SK-N-SH (cell line): ENCODE data around the gene SLC37A1. TPM values are rescaled to one million over a fixed set of nuclear protein-coding genes. Genes with fewer than 3 reads are reported as not detected.
A peak's percentile ranks its signal among the peaks of the same experiment; 100 is the strongest.

ENCODE experiments used
- CTCF ChIA-PET: fragments of 300-600, 350-600 bp; formaldehyde crosslinking; extraction: SDS; loops from one replicate; lab custom pipeline; 2021; lab: Yijun Ruan, JAX
- POLR2A ChIA-PET: fragments of 350-600 bp; sonication (Branson Sonifier 250); formaldehyde crosslinking; extraction: SDS; loops from one replicate; lab custom pipeline; 2020; ENCODE audit warnings: antibody characterized with exemption, inconsistent platforms; lab: Yijun Ruan, JAX
- DNase-seq: peaks from one replicate; pipeline ENCODE4 v3.0.0; 2012
- H2AFZ ChIP-seq: fragments of 200-600 bp; sonication (generic); 2 replicates; pipeline ENCODE4 v1.8.1; 2016; ENCODE audit warnings: antibody characterized with exemption, mild to moderate bottlenecking, low read depth
- H3F3A ChIP-seq: fragments of 200-600 bp; sonication (generic); replicated peaks from 2 replicates; pipeline ENCODE3; 2016; ENCODE audit warnings: antibody characterized with exemption, mild to moderate bottlenecking; ENCODE audit not compliant: insufficient read depth
- H3K27ac ChIP-seq, 2 experiments: fragments of 200-500 bp in 1 of 2; fragments of 200-600 bp in 1 of 2; sonication (Bioruptor generic) in 1 of 2; sonication (generic), shearing (Covaris generic) in 1 of 2; 2 replicates each; pipeline versions ENCODE4 v1.5.1 to v1.6.1; 2014 to 2016; ENCODE audit warnings: low read depth in 2 of 2, inconsistent platforms in 1 of 2, low read length in 1 of 2, mild to moderate bottlenecking in 1 of 2, mixed read lengths in 1 of 2
- H3K27me3 ChIP-seq: fragments of 200-600 bp; sonication (generic), shearing (Covaris generic); 2 replicates; pipeline ENCODE4 v1.6.1; 2016; ENCODE audit warnings: mixed run types; ENCODE audit not compliant: insufficient read depth
- H3K36me3 ChIP-seq, 2 experiments: fragments of 200-500 bp in 1 of 2; fragments of 200-600 bp in 1 of 2; sonication (Bioruptor generic) in 1 of 2; sonication (generic) in 1 of 2; replicated peaks in 1 of 2; 2 replicates each; pipeline versions ENCODE3 to v1.5.1; 2014 to 2016; ENCODE audit warnings: low read length in 1 of 2, mild to moderate bottlenecking in 1 of 2; ENCODE audit not compliant: insufficient read depth in 2 of 2, control insufficient read depth in 1 of 2
- H3K4me1 ChIP-seq, 2 experiments: fragments of 200-500 bp in 1 of 2; fragments of 200-600 bp in 1 of 2; sonication (Bioruptor generic) in 1 of 2; sonication (generic), shearing (Covaris generic) in 1 of 2; 2 replicates each; pipeline versions ENCODE4 v1.5.1 to v1.6.1; 2014 to 2016; ENCODE audit warnings: low read depth in 1 of 2, low read length in 1 of 2, mixed run types in 1 of 2; ENCODE audit not compliant: insufficient read depth in 2 of 2, control insufficient read depth in 1 of 2
- H3K4me2 ChIP-seq: fragments of 200-600 bp; sonication (generic), shearing (Covaris generic); 2 replicates; pipeline ENCODE4 v1.6.1; 2017; ENCODE audit warnings: mixed run types
- H3K4me3 ChIP-seq, 2 experiments: fragments of 200-500 bp in 1 of 2; fragments of 200-600 bp in 1 of 2; sonication (Bioruptor generic) in 1 of 2; sonication (generic), shearing (Covaris generic) in 1 of 2; 2 replicates each; pipeline versions ENCODE4 v1.5.1 to v1.8.1; 2014 to 2016; ENCODE audit warnings: low read depth in 2 of 2, inconsistent platforms in 1 of 2, low read length in 1 of 2, mild to moderate bottlenecking in 1 of 2, mixed read lengths in 1 of 2, moderate library complexity in 1 of 2
- H3K79me2 ChIP-seq: fragments of 200-600 bp; sonication (generic); 2 replicates; pipeline ENCODE4 v1.8.1; 2017; ENCODE audit warnings: mild to moderate bottlenecking; ENCODE audit not compliant: insufficient read depth
- H3K9ac ChIP-seq: fragments of 200-600 bp; sonication (generic); 2 replicates; pipeline ENCODE4 v1.6.1; 2017; ENCODE audit warnings: mixed run types
- H3K9me2 ChIP-seq: fragments of 200-600 bp; sonication (generic); 2 replicates; pipeline ENCODE4 v1.6.1; 2017; ENCODE audit warnings: mixed run types
- H3K9me3 ChIP-seq: fragments of 200-600 bp; sonication (generic); 2 replicates; pipeline ENCODE4 v1.6.1; 2017; ENCODE audit warnings: mixed run types, mild to moderate bottlenecking, moderate library complexity
- H4K20me1 ChIP-seq: fragments of 200-600 bp; sonication (generic); 2 replicates; pipeline ENCODE4 v1.6.1; 2017; ENCODE audit warnings: mild to moderate bottlenecking, mixed run types; ENCODE audit not compliant: insufficient read depth
- EZH2phosphoT487 ChIP-seq: fragments of 200-600 bp; sonication (generic); IDR thresholded peaks from 2 replicates; pipeline ENCODE4 v1.6.1; 2017; ENCODE audit warnings: low read depth, mixed run types, mild to moderate bottlenecking, antibody characterized with exemption, moderate library complexity, borderline replicate concordance
- FOSL2 ChIP-seq: IDR thresholded peaks from 2 replicates; pipeline ENCODE4 v1.4.0; 2012; ENCODE audit warnings: low read depth, mild to moderate bottlenecking, moderate library complexity, borderline replicate concordance
- MXI1 ChIP-seq: IDR thresholded peaks from 2 replicates; pipeline ENCODE4 v1.6.1; 2012; ENCODE audit warnings: mild to moderate bottlenecking, low read depth, low read length, improper control_type of control experiment
- POLR2AphosphoS5 ChIP-seq: IDR thresholded peaks from 2 replicates; pipeline ENCODE4 v1.6.1; 2012; ENCODE audit warnings: low read depth, low read length
- RAD21 ChIP-seq: IDR thresholded peaks from 2 replicates; pipeline ENCODE4 v1.6.1; 2012; ENCODE audit warnings: mild to moderate bottlenecking, low read length
- RCOR1 ChIP-seq: fragments of 150-350 bp; IDR thresholded peaks from 2 replicates; pipeline ENCODE4 v1.6.1; 2017; ENCODE audit warnings: antibody characterized with exemption, low read length
- SMC3 ChIP-seq: IDR thresholded peaks from 2 replicates; pipeline ENCODE4 v1.6.1; 2012; ENCODE audit warnings: low read depth, low read length, improper control_type of control experiment
- TEAD4 ChIP-seq: IDR thresholded peaks from 2 replicates; pipeline ENCODE4 v1.4.0; 2012; ENCODE audit warnings: mild to moderate bottlenecking, borderline replicate concordance; ENCODE audit not compliant: insufficient read depth
- WGBS: methylation state at CpG from one replicate; pipeline ENCODE4 v1.1.6; 2017; ENCODE audit warnings: low lambda C conversion rate; 5-methylcytosine and 5-hydroxymethylcytosine counted together
- polyA plus RNA-seq, 3 experiments: library from polyadenylated mRNA; depleted of rRNA; stranded (reverse); fragments of >200 nt; gene quantifications; 2 replicates each; pipeline ENCODE4 v1.2.3, GENCODE V29; 2012
- TF ChIP-seq, protein P1 (sequence below): IDR thresholded peaks from 2 replicates; pipeline ENCODE4 v1.4.0; 2012; ENCODE audit warnings: low read depth, borderline replicate concordance
- TF ChIP-seq, protein P2 (sequence below): IDR thresholded peaks from 2 replicates; pipeline ENCODE4 v1.4.0; 2012; ENCODE audit warnings: low read depth
- TF ChIP-seq, protein P3 (sequence below): fragments of 150-350 bp; IDR thresholded peaks from 2 replicates; pipeline ENCODE4 v1.6.1; 2017; ENCODE audit warnings: antibody characterized with exemption, low read length, low read depth, borderline replicate concordance
- TF ChIP-seq, protein P4 (sequence below): IDR thresholded peaks from 2 replicates; pipeline ENCODE4; 2012
- TF ChIP-seq, protein P5 (sequence below): fragments of 200-600 bp; sonication (generic); IDR thresholded peaks from 2 replicates; pipeline ENCODE4 v1.6.1; 2017; ENCODE audit warnings: antibody characterized with exemption, mild to moderate bottlenecking, moderate library complexity

Gene SLC37A1
- polyA plus RNA-seq, 1 of the 3 experiments (the other 2 are of a cell fraction) = 2.8 TPM

DNA sequence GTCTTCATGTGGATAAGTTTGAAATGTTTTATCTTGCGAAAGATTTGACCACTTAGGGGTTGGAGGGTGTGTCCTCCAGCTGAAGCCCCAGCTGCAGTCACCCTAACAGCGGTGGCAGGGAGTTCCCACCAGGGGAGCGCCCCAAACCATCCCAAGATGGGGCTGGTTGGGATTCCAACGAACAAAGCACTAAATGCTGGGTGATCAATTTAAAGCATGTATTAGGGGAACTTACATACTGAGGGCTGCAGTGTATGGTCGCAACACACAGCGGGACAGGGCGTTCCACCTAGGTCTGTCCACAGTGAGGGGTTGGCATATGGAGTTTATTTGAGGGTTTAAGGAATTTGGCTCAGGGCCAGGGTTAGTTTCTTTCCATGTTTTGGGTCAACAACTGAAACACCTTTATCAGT is 26.3 kb downstream of the SLC37A1 start:
- Histone ChIP-seq H3K4me2 (no peak overlapping the region), H3K27me3 (no peaks in the 10 kb centered on the region), H3K9ac (no peak overlapping the region), H3K79me2 (no peaks in the 10 kb centered on the region), H3K9me3 (no peaks in the 10 kb centered on the region), H3K36me3 (no peaks in the 10 kb centered on the region), H3K4me3 (no peak overlapping the region), H3F3A (no peaks in the 10 kb centered on the region), H3K4me1 (peaks cover 0 to 23% of the 10 kb centered on the region in 2 experiments; a peak in 1 of 4 replicates), H3K9me2 (no peaks in the 10 kb centered on the region), H4K20me1 (no peaks in the 10 kb centered on the region), H2AFZ (no peak overlapping the region), H3K27ac (no peak overlapping the region)
- no peak for DNase-seq
- TF ChIP-seq, protein P1, sequence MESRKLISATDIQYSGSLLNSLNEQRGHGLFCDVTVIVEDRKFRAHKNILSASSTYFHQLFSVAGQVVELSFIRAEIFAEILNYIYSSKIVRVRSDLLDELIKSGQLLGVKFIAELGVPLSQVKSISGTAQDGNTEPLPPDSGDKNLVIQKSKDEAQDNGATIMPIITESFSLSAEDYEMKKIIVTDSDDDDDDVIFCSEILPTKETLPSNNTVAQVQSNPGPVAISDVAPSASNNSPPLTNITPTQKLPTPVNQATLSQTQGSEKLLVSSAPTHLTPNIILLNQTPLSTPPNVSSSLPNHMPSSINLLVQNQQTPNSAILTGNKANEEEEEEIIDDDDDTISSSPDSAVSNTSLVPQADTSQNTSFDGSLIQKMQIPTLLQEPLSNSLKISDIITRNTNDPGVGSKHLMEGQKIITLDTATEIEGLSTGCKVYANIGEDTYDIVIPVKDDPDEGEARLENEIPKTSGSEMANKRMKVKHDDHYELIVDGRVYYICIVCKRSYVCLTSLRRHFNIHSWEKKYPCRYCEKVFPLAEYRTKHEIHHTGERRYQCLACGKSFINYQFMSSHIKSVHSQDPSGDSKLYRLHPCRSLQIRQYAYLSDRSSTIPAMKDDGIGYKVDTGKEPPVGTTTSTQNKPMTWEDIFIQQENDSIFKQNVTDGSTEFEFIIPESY = no peak
- TF ChIP-seq, protein P2, sequence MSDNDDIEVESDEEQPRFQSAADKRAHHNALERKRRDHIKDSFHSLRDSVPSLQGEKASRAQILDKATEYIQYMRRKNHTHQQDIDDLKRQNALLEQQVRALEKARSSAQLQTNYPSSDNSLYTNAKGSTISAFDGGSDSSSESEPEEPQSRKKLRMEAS = no peak
- TF ChIP-seq, protein P3, sequence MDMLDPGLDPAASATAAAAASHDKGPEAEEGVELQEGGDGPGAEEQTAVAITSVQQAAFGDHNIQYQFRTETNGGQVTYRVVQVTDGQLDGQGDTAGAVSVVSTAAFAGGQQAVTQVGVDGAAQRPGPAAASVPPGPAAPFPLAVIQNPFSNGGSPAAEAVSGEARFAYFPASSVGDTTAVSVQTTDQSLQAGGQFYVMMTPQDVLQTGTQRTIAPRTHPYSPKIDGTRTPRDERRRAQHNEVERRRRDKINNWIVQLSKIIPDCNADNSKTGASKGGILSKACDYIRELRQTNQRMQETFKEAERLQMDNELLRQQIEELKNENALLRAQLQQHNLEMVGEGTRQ = no peak
- TF ChIP-seq, protein P4, sequence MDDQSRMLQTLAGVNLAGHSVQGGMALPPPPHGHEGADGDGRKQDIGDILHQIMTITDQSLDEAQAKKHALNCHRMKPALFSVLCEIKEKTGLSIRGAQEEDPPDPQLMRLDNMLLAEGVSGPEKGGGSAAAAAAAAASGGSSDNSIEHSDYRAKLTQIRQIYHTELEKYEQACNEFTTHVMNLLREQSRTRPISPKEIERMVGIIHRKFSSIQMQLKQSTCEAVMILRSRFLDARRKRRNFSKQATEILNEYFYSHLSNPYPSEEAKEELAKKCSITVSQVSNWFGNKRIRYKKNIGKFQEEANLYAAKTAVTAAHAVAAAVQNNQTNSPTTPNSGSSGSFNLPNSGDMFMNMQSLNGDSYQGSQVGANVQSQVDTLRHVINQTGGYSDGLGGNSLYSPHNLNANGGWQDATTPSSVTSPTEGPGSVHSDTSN = no peak
- TF ChIP-seq RAD21 (peak; percentile 30; the same call in 1 of the 2 replicates), MXI1 (no peak), SMC3 (no peak), EZH2phosphoT487 (no peak), POLR2AphosphoS5 (no peak), RCOR1 (no peak), FOSL2 (no peak), TEAD4 (no peak)
- TF ChIP-seq, protein P5, sequence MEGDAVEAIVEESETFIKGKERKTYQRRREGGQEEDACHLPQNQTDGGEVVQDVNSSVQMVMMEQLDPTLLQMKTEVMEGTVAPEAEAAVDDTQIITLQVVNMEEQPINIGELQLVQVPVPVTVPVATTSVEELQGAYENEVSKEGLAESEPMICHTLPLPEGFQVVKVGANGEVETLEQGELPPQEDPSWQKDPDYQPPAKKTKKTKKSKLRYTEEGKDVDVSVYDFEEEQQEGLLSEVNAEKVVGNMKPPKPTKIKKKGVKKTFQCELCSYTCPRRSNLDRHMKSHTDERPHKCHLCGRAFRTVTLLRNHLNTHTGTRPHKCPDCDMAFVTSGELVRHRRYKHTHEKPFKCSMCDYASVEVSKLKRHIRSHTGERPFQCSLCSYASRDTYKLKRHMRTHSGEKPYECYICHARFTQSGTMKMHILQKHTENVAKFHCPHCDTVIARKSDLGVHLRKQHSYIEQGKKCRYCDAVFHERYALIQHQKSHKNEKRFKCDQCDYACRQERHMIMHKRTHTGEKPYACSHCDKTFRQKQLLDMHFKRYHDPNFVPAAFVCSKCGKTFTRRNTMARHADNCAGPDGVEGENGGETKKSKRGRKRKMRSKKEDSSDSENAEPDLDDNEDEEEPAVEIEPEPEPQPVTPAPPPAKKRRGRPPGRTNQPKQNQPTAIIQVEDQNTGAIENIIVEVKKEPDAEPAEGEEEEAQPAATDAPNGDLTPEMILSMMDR = 0 out of 2 replicates have a peak, but pooled peaks have one; percentile 24
- CTCF ChIA-PET = interaction anchor here (1.2 to 1.8 kb wide), 3 partner anchors 12 to 293 kb away, joined by 3 to 5 read pairs (median 3); no protein-coding TSS in a partner anchor
- 90% methylated on average over 7 of the region's 7 CpGs for WGBS
- POLR2A ChIA-PET = no interaction called here
